ENCODE measurements around the gene MYRIP.

DNA sequence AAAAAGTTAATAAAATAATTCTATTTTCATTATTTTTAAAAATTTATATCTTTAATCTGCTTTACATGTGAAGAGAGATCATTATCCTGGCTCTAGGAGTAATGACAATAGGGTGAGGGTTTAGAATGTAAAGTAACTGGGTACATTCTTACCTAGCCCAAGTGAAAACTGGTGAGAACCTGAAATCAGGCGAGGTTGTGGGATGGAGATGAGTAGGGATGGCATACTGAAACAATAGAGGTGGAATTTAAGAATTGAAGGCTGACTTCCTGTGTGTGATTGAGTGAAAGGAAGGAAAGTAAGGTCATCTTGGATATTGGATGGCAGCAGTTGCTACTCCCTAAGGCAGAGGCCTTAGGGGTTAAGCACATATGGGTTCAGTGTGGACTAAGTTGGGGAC lies 82.7 kb downstream of the MYRIP start:
- TF ChIP-seq CSDC2 (CRISPR knock-in tag; IDR thresholded peaks at IDR 0.05) (no peak), ZNF8 (CRISPR knock-in tag; IDR thresholded peaks at IDR 0.05) (no peak), BACH2 (CRISPR knock-in tag; IDR thresholded peaks at IDR 0.05; ENCODE audit: borderline replicate concordance) (no peak), GLIS3 (CRISPR knock-in tag; IDR thresholded peaks at IDR 0.05) (no peak), TCF4 (CRISPR knock-in tag; IDR thresholded peaks at IDR 0.05; ENCODE audit: borderline replicate concordance) (no peak), TOX (CRISPR knock-in tag; IDR thresholded peaks at IDR 0.05; ENCODE audit: borderline replicate concordance) (no peak), ZNF565 (CRISPR knock-in tag; conservative IDR thresholded peaks at IDR 0.05; ENCODE audit: low read depth) (no peak), ZFP30 (CRISPR knock-in tag; IDR thresholded peaks at IDR 0.05) (no peak), ZFP3 (CRISPR knock-in tag; IDR thresholded peaks at IDR 0.05) (no peak)
- TF ChIP-seq, protein P1, sequence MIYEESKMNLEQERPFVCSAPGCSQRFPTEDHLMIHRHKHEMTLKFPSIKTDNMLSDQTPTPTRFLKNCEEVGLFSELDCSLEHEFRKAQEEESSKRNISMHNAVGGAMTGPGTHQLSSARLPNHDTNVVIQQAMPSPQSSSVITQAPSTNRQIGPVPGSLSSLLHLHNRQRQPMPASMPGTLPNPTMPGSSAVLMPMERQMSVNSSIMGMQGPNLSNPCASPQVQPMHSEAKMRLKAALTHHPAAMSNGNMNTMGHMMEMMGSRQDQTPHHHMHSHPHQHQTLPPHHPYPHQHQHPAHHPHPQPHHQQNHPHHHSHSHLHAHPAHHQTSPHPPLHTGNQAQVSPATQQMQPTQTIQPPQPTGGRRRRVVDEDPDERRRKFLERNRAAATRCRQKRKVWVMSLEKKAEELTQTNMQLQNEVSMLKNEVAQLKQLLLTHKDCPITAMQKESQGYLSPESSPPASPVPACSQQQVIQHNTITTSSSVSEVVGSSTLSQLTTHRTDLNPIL (CRISPR knock-in tag; IDR thresholded peaks at IDR 0.05; ENCODE audit: low read depth), result no peak
- TF ChIP-seq, protein P2, sequence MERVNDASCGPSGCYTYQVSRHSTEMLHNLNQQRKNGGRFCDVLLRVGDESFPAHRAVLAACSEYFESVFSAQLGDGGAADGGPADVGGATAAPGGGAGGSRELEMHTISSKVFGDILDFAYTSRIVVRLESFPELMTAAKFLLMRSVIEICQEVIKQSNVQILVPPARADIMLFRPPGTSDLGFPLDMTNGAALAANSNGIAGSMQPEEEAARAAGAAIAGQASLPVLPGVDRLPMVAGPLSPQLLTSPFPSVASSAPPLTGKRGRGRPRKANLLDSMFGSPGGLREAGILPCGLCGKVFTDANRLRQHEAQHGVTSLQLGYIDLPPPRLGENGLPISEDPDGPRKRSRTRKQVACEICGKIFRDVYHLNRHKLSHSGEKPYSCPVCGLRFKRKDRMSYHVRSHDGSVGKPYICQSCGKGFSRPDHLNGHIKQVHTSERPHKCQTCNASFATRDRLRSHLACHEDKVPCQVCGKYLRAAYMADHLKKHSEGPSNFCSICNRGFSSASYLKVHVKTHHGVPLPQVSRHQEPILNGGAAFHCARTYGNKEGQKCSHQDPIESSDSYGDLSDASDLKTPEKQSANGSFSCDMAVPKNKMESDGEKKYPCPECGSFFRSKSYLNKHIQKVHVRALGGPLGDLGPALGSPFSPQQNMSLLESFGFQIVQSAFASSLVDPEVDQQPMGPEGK (CRISPR knock-in tag; IDR thresholded peaks at IDR 0.05; ENCODE audit: borderline replicate concordance), result no peak
